GM18519 (cell line): Measurements from ENCODE around the gene MRPL21.

Source experiments
- ATAC-seq: cut with Tn5 transposase; IDR thresholded peaks from one replicate; pipeline ENCODE4 v1.9.1; 2021; ENCODE audit warnings: mild to moderate bottlenecking, moderate library complexity; ENCODE audit not compliant: unreplicated experiment, low FRiP score

The MRPL21 gene

GRCh38 chr11:68843703-68844312 lies 59.8 kb downstream of the MRPL21 start:
- ATAC-seq, result no peak

- ATAC-seq, result no peak
These were observed 60.5 kb downstream of the MRPL21 start for GRCh38 chr11:68843052-68843561.

GRCh38 chr11:68842427-68843051 lies 61.1 kb downstream of the MRPL21 start:
- ATAC-seq, result no peak

- no peak for ATAC-seq
These were observed 61.8 kb downstream of the MRPL21 start, which contains the start of gene CPT1A for GRCh38 chr11:68841718-68842426. Gene CPT1A (minus strand): TSS chr11:68841916. CDS start chr11:68815474, 26,442 bp downstream.
